ENCODE measurements around the gene COX10.

DNA sequence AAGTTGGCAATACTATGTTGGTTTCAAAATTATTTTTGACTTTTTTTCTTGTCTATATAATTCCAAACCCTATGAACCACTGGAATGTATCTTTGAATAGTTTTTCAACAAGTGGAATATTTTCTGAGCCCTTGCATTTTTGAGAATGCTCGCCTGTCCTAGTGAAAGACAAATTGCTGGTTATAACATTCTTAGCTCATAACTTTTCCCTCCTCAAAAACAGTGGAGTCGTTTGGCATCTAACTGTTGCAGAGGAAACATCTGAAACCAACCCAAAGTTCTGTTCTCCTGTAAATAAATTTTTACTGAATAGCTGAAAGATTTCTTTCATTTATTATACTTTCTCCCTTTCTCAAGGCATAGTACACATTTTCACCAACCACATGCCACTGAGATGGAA is 11.3 kb upstream of the COX10 start:
- TF ChIP-seq SUZ12 (IDR thresholded peaks at IDR 0.05; ENCODE audit: extremely low read depth, insufficient read depth, insufficient read length) (no peak), ZNF274 (IDR thresholded peaks at IDR 0.05; ENCODE audit: low read depth, low read length) (no peak), YY1 (IDR thresholded peaks at IDR 0.05; ENCODE audit: insufficient read depth, insufficient read length) (no peak)

All from NT2/D1 (cell line).